Measurements from ENCODE around the gene ATG16L2. TPM values are rescaled to one million over a fixed set of nuclear protein-coding genes. Genes with fewer than 3 reads are reported as not detected.

Gene ATG16L2
- total RNA-seq, 4 donors from 2014 or later: 26.9 to 60.0 (median 36.6) TPM

GRCh38 chr11:72780296-72781062 is 33.7 kb upstream of the ATG16L2 start:
- Histone ChIP-seq H3K27ac (peak overlapping the region in 2 of 4 donors; percentile 77 to 79), H3K4me1 (peaks cover 0 to 53% (median 30%) of the 10 kb centered on the region in 4 donors), H3K36me3 (no peaks in the 10 kb centered on the region), H3K27me3 (no peaks in the 10 kb centered on the region), H3K4me3 (peak overlapping the region; percentile 17 to 82 (median 63)), H3K9me3 (no peaks in the 10 kb centered on the region)
- WGBS, 2 donors: 87 to 90% methylated on average over 10 of the region's 10 CpGs
- TF ChIP-seq CTCF (IDR thresholded peaks at IDR 0.05) (no peak), EP300 (IDR thresholded peaks at IDR 0.05) (no peak), POLR2A (IDR thresholded peaks at IDR 0.05) (no peak)
- DNase-seq (ENCODE audit: low spot score in 2 of 2): no peak

GRCh38 chr11:72781063-72781312 is 33.2 kb upstream of the ATG16L2 start:
- TF ChIP-seq EP300 (IDR thresholded peaks at IDR 0.05): no peak
- TF ChIP-seq CTCF (IDR thresholded peaks at IDR 0.05): no peak
- TF ChIP-seq POLR2A (IDR thresholded peaks at IDR 0.05): no peak
- WGBS, 2 donors: 16% methylated on average over 12 of the region's 17 CpGs; no CpG with 5 or more reads in 1 of the 2 donors
- Histone ChIP-seq H3K36me3 (no peaks in the 10 kb centered on the region), H3K4me3 (peak overlapping the region; percentile 55 to 82 (median 66)), H3K9me3 (no peaks in the 10 kb centered on the region), H3K4me1 (peaks cover 0 to 53% (median 30%) of the 10 kb centered on the region in 4 donors), H3K27me3 (no peaks in the 10 kb centered on the region), H3K27ac (peak overlapping the region in 2 of 4 donors; percentile 77 to 79)
- no peak for DNase-seq (ENCODE audit: low spot score in 2 of 2)

- H3K4me3 ChIP-seq: peak overlapping the region; percentile 55 to 82 (median 66)
- whole genome bisulfite sequencing, 2 donors: 2 to 5% methylated on average over 11 to 27 of the region's 89 CpGs
- H3K4me1 ChIP-seq: peaks cover 0 to 53% (median 30%) of the 10 kb centered on the region in 4 donors
- no peaks in the 10 kb centered on the region for H3K9me3 ChIP-seq
- peak overlapping the region in 2 of 4 donors; percentile 77 to 79 for H3K27ac ChIP-seq
- TF ChIP-seq CTCF (IDR thresholded peaks at IDR 0.05): no peak
- TF ChIP-seq EP300 (IDR thresholded peaks at IDR 0.05): no peak
- TF ChIP-seq POLR2A (IDR thresholded peaks at IDR 0.05): no peak
- no peaks in the 10 kb centered on the region for H3K36me3 ChIP-seq
- no peak for DNase-seq (ENCODE audit: low spot score in 2 of 2)
- H3K27me3 ChIP-seq: no peaks in the 10 kb centered on the region
Measured at GRCh38 chr11:72781313-72782080, 32.7 kb upstream of the ATG16L2 start.

- H3K4me3 ChIP-seq: peak overlapping the region; percentile 37 to 82 (median 63)
- H3K9me3 ChIP-seq: no peaks in the 10 kb centered on the region
- H3K27me3 ChIP-seq: no peaks in the 10 kb centered on the region
- H3K27ac ChIP-seq: peak overlapping the region in 2 of 4 donors; percentile 66 to 77
- peaks cover 0 to 47% (median 30%) of the 10 kb centered on the region in 4 donors for H3K4me1 ChIP-seq
- DNase-seq (ENCODE audit: low spot score in 2 of 2): no peak
- H3K36me3 ChIP-seq: no peaks in the 10 kb centered on the region
- TF ChIP-seq POLR2A (IDR thresholded peaks at IDR 0.05) (no peak), EP300 (IDR thresholded peaks at IDR 0.05) (no peak), CTCF (IDR thresholded peaks at IDR 0.05) (no peak)
- 57 to 60% methylated on average over 13 to 14 of the region's 14 CpGs for WGBS, 2 donors
Measured at GRCh38 chr11:72782081-72782920, 31.9 kb upstream of the ATG16L2 start.

All from tibial nerve (tissue), 4 donors.